ENCODE results near the gene SRSF3. TPM values are rescaled to one million over a fixed set of nuclear protein-coding genes. Genes with fewer than 3 reads are reported as not detected.

SRSF3 gene
- polyA plus RNA-seq, 1 donor from 2014 or later: 393 TPM

- Histone ChIP-seq H3K4me3 (ENCODE audit: low read length) (no peak overlapping the region), H3K9me2 (ENCODE audit: insufficient read depth, low read length) (no peaks in the 10 kb centered on the region), H2AFZ (ENCODE audit: low read depth, low read length) (no peak overlapping the region), H3K4me2 (ENCODE audit: low read length) (no peak overlapping the region), H3K27ac (ENCODE audit: low read length) (no peak overlapping the region), H3K79me2 (replicated peaks; ENCODE audit: insufficient read depth, low read length) (no peaks in the 10 kb centered on the region), H3K36me3 (ENCODE audit: insufficient read depth, low read length) (no peaks in the 10 kb centered on the region), H3K9me3 (ENCODE audit: low read length) (no peaks in the 10 kb centered on the region), H4K20me1 (ENCODE audit: insufficient read depth) (no peaks in the 10 kb centered on the region), H3F3A (ENCODE audit: insufficient read depth, low read length, poor library complexity, severe bottlenecking) (no peaks in the 10 kb centered on the region), H3K9ac (ENCODE audit: low read length) (no peak overlapping the region), H3K27me3 (ENCODE audit: insufficient read depth, low read depth, low read length) (no peaks in the 10 kb centered on the region)
- TF ChIP-seq TAF1 (IDR thresholded peaks at IDR 0.05; ENCODE audit: low read depth) (no peak), SMC3 (conservative IDR thresholded peaks at IDR 0.05; ENCODE audit: poor library complexity) (no peak), POLR2AphosphoS5 (IDR thresholded peaks at IDR 0.05) (no peak), REST (IDR thresholded peaks at IDR 0.05; ENCODE audit: borderline replicate concordance) (no peak), EZH2 (IDR thresholded peaks at IDR 0.05; ENCODE audit: borderline replicate concordance, insufficient read depth, low read length, poor library complexity, severe bottlenecking) (no peak), CTCF (IDR thresholded peaks at IDR 0.05; ENCODE audit: poor library complexity, severe bottlenecking) (no peak), MXI1 (conservative IDR thresholded peaks at IDR 0.05; ENCODE audit: poor library complexity, severe bottlenecking) (no peak), EP300 (conservative IDR thresholded peaks at IDR 0.05; ENCODE audit: poor library complexity, severe bottlenecking) (no peak), RAD21 (conservative IDR thresholded peaks at IDR 0.05) (no peak)
Observed at GRCh38 chr6:36641543-36641942, 47.4 kb downstream of the SRSF3 start.

GRCh38 chr6:36642913-36643817, 49.0 kb downstream of the SRSF3 start:
- Histone ChIP-seq H2AFZ (ENCODE audit: low read depth, low read length) (no peak overlapping the region), H3K27ac (ENCODE audit: low read length) (no peak overlapping the region)

More at GRCh38 chr6:36642913-36643817, 49.0 kb downstream of the SRSF3 start:
- Histone ChIP-seq H3K4me3 (ENCODE audit: low read length) (no peak overlapping the region), H4K20me1 (ENCODE audit: insufficient read depth) (no peaks in the 10 kb centered on the region), H3F3A (ENCODE audit: insufficient read depth, low read length, poor library complexity, severe bottlenecking) (no peaks in the 10 kb centered on the region), H3K9me3 (ENCODE audit: low read length) (no peaks in the 10 kb centered on the region), H3K9ac (ENCODE audit: low read length) (no peak overlapping the region), H3K36me3 (ENCODE audit: insufficient read depth, low read length) (no peaks in the 10 kb centered on the region), H3K4me2 (ENCODE audit: low read length) (no peak overlapping the region), H3K27me3 (ENCODE audit: insufficient read depth, low read depth, low read length) (no peaks in the 10 kb centered on the region), H3K79me2 (replicated peaks; ENCODE audit: insufficient read depth, low read length) (no peaks in the 10 kb centered on the region), H3K9me2 (ENCODE audit: insufficient read depth, low read length) (no peaks in the 10 kb centered on the region)
- TF ChIP-seq EP300 (conservative IDR thresholded peaks at IDR 0.05; ENCODE audit: poor library complexity, severe bottlenecking): no peak
- no peak for TF ChIP-seq TAF1 (IDR thresholded peaks at IDR 0.05; ENCODE audit: low read depth)
- no peak for TF ChIP-seq REST (IDR thresholded peaks at IDR 0.05; ENCODE audit: borderline replicate concordance)
- TF ChIP-seq RAD21 (conservative IDR thresholded peaks at IDR 0.05): no peak
- TF ChIP-seq SMC3 (conservative IDR thresholded peaks at IDR 0.05; ENCODE audit: poor library complexity): no peak
- no peak for TF ChIP-seq MXI1 (conservative IDR thresholded peaks at IDR 0.05; ENCODE audit: poor library complexity, severe bottlenecking)
- TF ChIP-seq EZH2 (IDR thresholded peaks at IDR 0.05; ENCODE audit: borderline replicate concordance, insufficient read depth, low read length, poor library complexity, severe bottlenecking): no peak
- no peak for TF ChIP-seq CTCF (IDR thresholded peaks at IDR 0.05; ENCODE audit: poor library complexity, severe bottlenecking)
- TF ChIP-seq POLR2AphosphoS5 (IDR thresholded peaks at IDR 0.05): no peak
